Ascending aorta (tissue), 2 donors: ENCODE results near the gene IL18RAP. TPM values are rescaled to one million over a fixed set of nuclear protein-coding genes. Genes with fewer than 3 reads are reported as not detected.

Experiments used
- DNase-seq, 2 donors: peaks; one replicate each; pipeline ENCODE4 v3.0.0-alpha.2; 2019; ENCODE audit warnings: low spot score in 2 of 2
- H3K27ac ChIP-seq, 2 donors: fragments of 200-600 bp; sonication (generic); one replicate each; pipeline ENCODE4 v1.5.1; 2016 to 2017; ENCODE audit warnings: mild to moderate bottlenecking in 1 of 2
- H3K27me3 ChIP-seq: fragments of 200-600 bp; sonication (generic); one replicate; pipeline ENCODE4 v1.5.1; 2017
- H3K36me3 ChIP-seq, 2 donors: fragments of 200-600 bp; sonication (generic); one replicate each; pipeline ENCODE4 v1.5.1; 2016
- H3K4me1 ChIP-seq, 2 donors: fragments of 200-600 bp; sonication (generic); one replicate each; pipeline ENCODE4 v1.5.1; 2016 to 2017; ENCODE audit warnings: mild to moderate bottlenecking in 1 of 2
- H3K4me3 ChIP-seq, 2 donors: fragments of 200-600 bp; sonication (generic); one replicate each; pipeline ENCODE4 v1.5.1; 2016 to 2017; ENCODE audit warnings: mild to moderate bottlenecking in 1 of 2
- H3K9me3 ChIP-seq, 2 donors: fragments of 200-600 bp; sonication (generic); one replicate each; pipeline ENCODE4 v1.5.1; 2016
- intact Hi-C: fragments of 100-400 bp; cut with DNase I; formaldehyde crosslinking; loops from one replicate; pipeline ENCODE4 v1.15.1; 2023
- total RNA-seq: library from RNA; depleted of rRNA; stranded (reverse); fragments of >200 nt; gene quantifications from one replicate; pipeline ENCODE4 v1.1.0, GENCODE V29; 2016
- TF ChIP-seq, protein P1 (sequence below), 3 experiments: fragments of 200-600 bp in 2 of 3; fragments of 450-650 bp in 1 of 3; sonication (generic) in 2 of 3; IDR thresholded peaks; one replicate each; pipeline ENCODE4 v1.5.1; 2016 to 2019; ENCODE audit warnings: antibody characterized with exemption in 3 of 3, mild to moderate bottlenecking in 1 of 3, moderate library complexity in 1 of 3

Gene IL18RAP
- total RNA-seq, 1 donor from 2014 or later = 0.11 TPM

DNA sequence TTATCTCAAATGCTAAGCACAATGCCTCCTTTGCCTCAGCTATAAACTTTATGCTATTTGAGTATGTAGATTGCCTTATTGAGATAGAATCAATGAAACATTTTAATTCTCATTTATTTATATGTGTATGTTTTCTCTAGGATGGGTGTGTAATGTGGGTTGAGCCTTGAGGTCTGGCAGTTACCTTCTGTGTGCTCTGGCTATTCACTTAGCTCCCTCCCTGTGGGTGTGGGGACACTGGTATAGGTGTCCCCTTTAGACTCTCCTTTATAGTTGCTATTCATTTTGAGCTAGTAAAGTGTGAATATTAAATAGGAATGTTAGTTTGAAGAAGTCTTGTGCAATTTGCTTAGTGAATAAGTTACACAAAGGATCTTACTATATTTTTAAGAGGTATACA, 51.8 kb downstream of the IL18RAP start:
- no peaks in the 10 kb centered on the region for H3K4me1 ChIP-seq
- H3K9me3 ChIP-seq = no peaks in the 10 kb centered on the region
- H3K4me3 ChIP-seq = no peak overlapping the region
- no peaks in the 10 kb centered on the region for H3K27me3 ChIP-seq
- H3K36me3 ChIP-seq = no peaks in the 10 kb centered on the region
- TF ChIP-seq, protein P1, sequence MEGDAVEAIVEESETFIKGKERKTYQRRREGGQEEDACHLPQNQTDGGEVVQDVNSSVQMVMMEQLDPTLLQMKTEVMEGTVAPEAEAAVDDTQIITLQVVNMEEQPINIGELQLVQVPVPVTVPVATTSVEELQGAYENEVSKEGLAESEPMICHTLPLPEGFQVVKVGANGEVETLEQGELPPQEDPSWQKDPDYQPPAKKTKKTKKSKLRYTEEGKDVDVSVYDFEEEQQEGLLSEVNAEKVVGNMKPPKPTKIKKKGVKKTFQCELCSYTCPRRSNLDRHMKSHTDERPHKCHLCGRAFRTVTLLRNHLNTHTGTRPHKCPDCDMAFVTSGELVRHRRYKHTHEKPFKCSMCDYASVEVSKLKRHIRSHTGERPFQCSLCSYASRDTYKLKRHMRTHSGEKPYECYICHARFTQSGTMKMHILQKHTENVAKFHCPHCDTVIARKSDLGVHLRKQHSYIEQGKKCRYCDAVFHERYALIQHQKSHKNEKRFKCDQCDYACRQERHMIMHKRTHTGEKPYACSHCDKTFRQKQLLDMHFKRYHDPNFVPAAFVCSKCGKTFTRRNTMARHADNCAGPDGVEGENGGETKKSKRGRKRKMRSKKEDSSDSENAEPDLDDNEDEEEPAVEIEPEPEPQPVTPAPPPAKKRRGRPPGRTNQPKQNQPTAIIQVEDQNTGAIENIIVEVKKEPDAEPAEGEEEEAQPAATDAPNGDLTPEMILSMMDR (IDR thresholded peaks at IDR 0.05) = no peak
- H3K27ac ChIP-seq = no peak overlapping the region
- no peak for DNase-seq
- intact Hi-C loops = loop anchor here (10.0 kb wide), 1 partner anchor 230 kb away; no protein-coding TSS in a partner anchor

- H3K27me3 ChIP-seq = no peaks in the 10 kb centered on the region
- no peaks in the 10 kb centered on the region for H3K36me3 ChIP-seq
- no peak overlapping the region for H3K27ac ChIP-seq
- DNase-seq = no peak
- intact Hi-C loops = loop anchor here (10.0 kb wide), 1 partner anchor 226 kb away; no protein-coding TSS in a partner anchor
- H3K9me3 ChIP-seq = no peaks in the 10 kb centered on the region
- no peaks in the 10 kb centered on the region for H3K4me1 ChIP-seq
- TF ChIP-seq, protein P1 (IDR thresholded peaks at IDR 0.05) = no peak
- no peak overlapping the region for H3K4me3 ChIP-seq
Measured at GRCh38 chr2:102478686-102479470, 55.9 kb downstream of the IL18RAP start.

- no peak for DNase-seq
- Histone ChIP-seq H3K27ac (no peak overlapping the region), H3K9me3 (no peaks in the 10 kb centered on the region), H3K27me3 (no peaks in the 10 kb centered on the region), H3K4me3 (no peak overlapping the region), H3K4me1 (no peaks in the 10 kb centered on the region), H3K36me3 (no peaks in the 10 kb centered on the region)
- TF ChIP-seq, protein P1 (IDR thresholded peaks at IDR 0.05) = no peak
- intact Hi-C loops = no loop called here
Measured at GRCh38 chr2:102480285-102481195, 57.6 kb downstream of the IL18RAP start.

DNA sequence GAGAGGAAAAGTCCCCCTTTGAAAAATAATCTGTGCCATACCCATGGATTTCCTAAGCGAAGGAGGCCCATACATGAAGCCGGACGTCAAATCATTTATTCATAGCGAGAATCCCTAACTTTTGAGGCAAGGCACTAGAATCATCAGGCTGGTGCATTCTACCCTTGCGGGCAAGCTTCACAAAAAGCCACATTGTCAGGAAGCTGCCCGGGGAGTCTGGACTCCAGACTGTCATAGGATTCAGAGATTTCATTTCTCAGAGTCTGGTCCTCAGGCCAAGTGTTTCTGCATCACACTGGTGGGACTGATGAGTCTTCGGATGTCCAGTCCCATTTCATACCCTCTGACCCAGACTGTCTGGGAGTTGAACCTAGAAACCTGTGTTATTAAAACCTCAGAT, 59.0 kb downstream of the IL18RAP start:
- TF ChIP-seq, protein P1 (IDR thresholded peaks at IDR 0.05) = no peak

DNA sequence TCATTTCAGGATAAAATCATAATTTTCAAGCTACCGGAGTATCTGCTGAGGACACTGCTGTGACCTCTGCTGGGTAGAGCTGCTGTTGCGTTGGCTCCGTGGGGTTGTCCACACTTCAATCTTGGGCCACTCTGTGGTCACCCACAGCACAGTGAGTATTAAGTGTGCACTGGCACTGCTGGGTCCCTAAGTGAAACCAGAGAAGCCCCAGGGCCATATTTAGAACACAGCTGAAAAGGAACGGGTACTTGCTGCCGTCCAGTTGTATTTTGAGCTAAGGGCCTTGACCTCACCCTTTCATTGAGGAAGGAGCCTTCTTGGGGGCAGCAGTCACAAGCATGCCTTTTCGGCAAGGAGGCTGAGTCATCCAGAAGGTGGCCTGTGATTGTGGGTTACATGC, 60.1 kb downstream of the IL18RAP start:
- TF ChIP-seq, protein P1 (IDR thresholded peaks at IDR 0.05) = no peak
- Histone ChIP-seq H3K36me3 (no peaks in the 10 kb centered on the region), H3K27ac (no peak overlapping the region), H3K4me3 (no peak overlapping the region), H3K27me3 (no peaks in the 10 kb centered on the region), H3K4me1 (no peaks in the 10 kb centered on the region), H3K9me3 (no peaks in the 10 kb centered on the region)
- intact Hi-C loops = no loop called here
- DNase-seq = no peak

More for the DNA sequence above, 59.0 kb downstream of the IL18RAP start:
- H3K9me3 ChIP-seq = no peaks in the 10 kb centered on the region
- no peaks in the 10 kb centered on the region for H3K36me3 ChIP-seq
- DNase-seq = no peak
- H3K4me1 ChIP-seq = no peaks in the 10 kb centered on the region
- intact Hi-C loops = no loop called here
- H3K4me3 ChIP-seq = no peak overlapping the region
- H3K27ac ChIP-seq = no peak overlapping the region
- no peaks in the 10 kb centered on the region for H3K27me3 ChIP-seq
